Mesenchymal stem cell (in vitro differentiated cells and primary cell): ENCODE measurements around the gene DTD1.

Experiments used
- DNase-seq: peaks from one replicate; pipeline ENCODE4 v3.0.0-alpha.2; 2013
- H2AFZ ChIP-seq: one replicate; pipeline ENCODE4 v1.6.1; 2013; ENCODE audit warnings: low read depth, mild to moderate bottlenecking, control low read depth, inconsistent platforms, low read length, moderate library complexity
- H2AK5ac ChIP-seq: 2 replicates; pipeline ENCODE4 v1.6.1; 2013; ENCODE audit warnings: low read length, moderate library complexity, mild to moderate bottlenecking, inconsistent platforms; ENCODE audit not compliant: severe bottlenecking
- H2BK120ac ChIP-seq: one replicate; pipeline ENCODE4 v1.6.1; 2013; ENCODE audit warnings: low read depth, mild to moderate bottlenecking, inconsistent platforms, low read length, moderate library complexity
- H2BK12ac ChIP-seq, 2 experiments: one replicate each; pipeline ENCODE4 v1.6.1; 2013; ENCODE audit warnings: inconsistent platforms in 2 of 2, low read length in 2 of 2, mild to moderate bottlenecking in 2 of 2, moderate library complexity in 2 of 2, control low read depth in 1 of 2
- H2BK15ac ChIP-seq: one replicate; pipeline ENCODE4 v1.6.1; 2013; ENCODE audit warnings: mild to moderate bottlenecking, low read depth, inconsistent platforms; ENCODE audit not compliant: poor library complexity, severe bottlenecking
- H2BK5ac ChIP-seq: 2 replicates; pipeline ENCODE4 v1.6.1; 2013; ENCODE audit warnings: low read depth, mild to moderate bottlenecking, low read length, control low read depth, inconsistent platforms; ENCODE audit not compliant: poor library complexity, severe bottlenecking
- H3K14ac ChIP-seq, 2 experiments: one replicate each; pipeline ENCODE4 v1.6.1; 2013; ENCODE audit warnings: inconsistent platforms in 2 of 2, low read length in 2 of 2, control low read depth in 1 of 2, mild to moderate bottlenecking in 1 of 2, moderate library complexity in 1 of 2
- H3K18ac ChIP-seq, 2 experiments: one replicate each; pipeline ENCODE4 v1.6.1; 2013; ENCODE audit warnings: inconsistent platforms in 2 of 2, low read length in 2 of 2, control low read depth in 1 of 2, low read depth in 1 of 2, mild to moderate bottlenecking in 1 of 2
- H3K23ac ChIP-seq, 2 experiments: one replicate each; pipeline ENCODE4 v1.6.1; 2013; ENCODE audit warnings: inconsistent platforms in 2 of 2, low read length in 2 of 2, mild to moderate bottlenecking in 2 of 2, moderate library complexity in 2 of 2, control low read depth in 1 of 2
- H3K27ac ChIP-seq: 2 replicates; pipeline ENCODE4 v1.5.1; 2013; ENCODE audit warnings: mild to moderate bottlenecking, moderate library complexity, low read length, control low read depth, inconsistent platforms; ENCODE audit not compliant: poor library complexity, severe bottlenecking
- H3K27me3 ChIP-seq, 2 experiments: 2 replicates each; pipeline versions ENCODE4 v1.6.1 to v1.7.0; 2013; ENCODE audit warnings: low read length in 2 of 2, mild to moderate bottlenecking in 2 of 2, moderate library complexity in 2 of 2, control low read depth in 1 of 2, inconsistent platforms in 1 of 2; ENCODE audit not compliant: control insufficient read depth in 1 of 2, insufficient read depth in 1 of 2
- H3K36me3 ChIP-seq, 2 experiments: 2 replicates each; pipeline versions ENCODE4 v1.6.1 to v1.7.0; 2013; ENCODE audit warnings: low read length in 2 of 2, control low read depth in 1 of 2, inconsistent platforms in 1 of 2, low read depth in 1 of 2, mild to moderate bottlenecking in 1 of 2; ENCODE audit not compliant: insufficient read depth in 2 of 2, control insufficient read depth in 1 of 2
- H3K4ac ChIP-seq, 2 experiments: one replicate each; pipeline ENCODE4 v1.6.1; 2013; ENCODE audit warnings: inconsistent platforms in 2 of 2, low read length in 2 of 2, mild to moderate bottlenecking in 2 of 2, moderate library complexity in 2 of 2, control low read depth in 1 of 2, low read depth in 1 of 2
- H3K4me1 ChIP-seq: 2 replicates; pipeline ENCODE4 v1.6.1; 2013; ENCODE audit warnings: low read depth, low read length, control low read depth; ENCODE audit not compliant: control insufficient read depth, insufficient read depth
- H3K4me2 ChIP-seq: 2 replicates; pipeline ENCODE4 v1.6.1; 2013; ENCODE audit warnings: low read length, mild to moderate bottlenecking, inconsistent platforms; ENCODE audit not compliant: poor library complexity, severe bottlenecking
- H3K4me3 ChIP-seq, 2 experiments: 2 replicates each; pipeline versions ENCODE4 v1.5.1 to v1.7.0; 2013; ENCODE audit warnings: low read length in 2 of 2, mild to moderate bottlenecking in 2 of 2, control low read depth in 1 of 2, low read depth in 1 of 2; ENCODE audit not compliant: insufficient read depth in 1 of 2
- H3K79me1 ChIP-seq: replicated peaks from 2 replicates; pipeline ENCODE4 v1.6.1; 2013; ENCODE audit warnings: mild to moderate bottlenecking, control low read depth, low read length, inconsistent platforms; ENCODE audit not compliant: poor library complexity, severe bottlenecking
- H3K9ac ChIP-seq: 2 replicates; pipeline ENCODE4 v1.7.0; 2013; ENCODE audit warnings: mild to moderate bottlenecking, low read length, moderate library complexity
- H3K9me3 ChIP-seq: 2 replicates; pipeline ENCODE4 v1.7.0; 2013; ENCODE audit warnings: mild to moderate bottlenecking, low read length; ENCODE audit not compliant: control insufficient read depth
- H4K8ac ChIP-seq: one replicate; pipeline ENCODE4 v1.6.1; 2013; ENCODE audit warnings: inconsistent platforms, mild to moderate bottlenecking, low read length, moderate library complexity
- H4K91ac ChIP-seq: one replicate; pipeline ENCODE4 v1.6.1; 2013; ENCODE audit warnings: mild to moderate bottlenecking, low read length, inconsistent platforms
- WGBS: methylation state at CpG from one replicate; pipeline ENCODE4 v1.1.7; 2013; ENCODE audit warnings: mixed read lengths; 5-methylcytosine and 5-hydroxymethylcytosine counted together

DTD1 gene

DNA sequence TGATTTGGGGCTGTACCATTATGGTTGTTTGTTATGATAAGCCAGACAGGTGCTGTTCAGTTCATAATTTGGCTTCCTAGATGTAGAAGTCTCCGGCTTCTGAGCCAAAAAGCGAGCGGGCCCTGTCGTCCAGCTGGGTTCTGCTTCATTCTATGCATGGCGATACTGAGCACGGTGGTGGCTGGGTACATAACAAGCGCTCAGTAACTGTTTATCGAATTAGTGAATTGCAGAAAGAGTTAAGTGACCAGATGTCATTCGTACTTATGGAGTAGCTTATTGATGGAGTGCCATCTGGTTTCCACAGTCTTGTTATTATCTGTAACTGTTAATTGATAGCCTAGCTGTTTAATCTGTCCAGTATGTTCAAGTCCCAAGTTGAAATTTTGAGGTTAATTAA is 85.0 kb downstream of the DTD1 start:
- no peak overlapping the region for H3K4me3 ChIP-seq
- H3K36me3 ChIP-seq = peaks cover 0 to 3% of the 10 kb centered on the region in 2 experiments
- no peak overlapping the region for H4K8ac ChIP-seq
- H3K9ac ChIP-seq = no peak overlapping the region
- H3K4me2 ChIP-seq = no peak overlapping the region
- H3K79me1 ChIP-seq = peaks cover 21% of the 10 kb centered on the region
- WGBS = 94% methylated on average over 9 of the region's 9 CpGs
- no peak overlapping the region for H3K14ac ChIP-seq
- H2BK120ac ChIP-seq = no peak overlapping the region
- no peak overlapping the region for H2AFZ ChIP-seq
- H3K4me1 ChIP-seq = peaks cover 5% of the 10 kb centered on the region
- H3K4ac ChIP-seq = no peak overlapping the region
- DNase-seq = no peak
- H3K23ac ChIP-seq = no peak overlapping the region
- H2BK5ac ChIP-seq = no peak overlapping the region
- no peaks in the 10 kb centered on the region for H3K27me3 ChIP-seq
- H2BK12ac ChIP-seq = no peak overlapping the region
- H3K9me3 ChIP-seq = no peaks in the 10 kb centered on the region
- no peak overlapping the region for H2AK5ac ChIP-seq
- no peak overlapping the region for H3K27ac ChIP-seq
- H2BK15ac ChIP-seq = no peak overlapping the region
- H4K91ac ChIP-seq = no peak overlapping the region
- no peak overlapping the region for H3K18ac ChIP-seq

DNA sequence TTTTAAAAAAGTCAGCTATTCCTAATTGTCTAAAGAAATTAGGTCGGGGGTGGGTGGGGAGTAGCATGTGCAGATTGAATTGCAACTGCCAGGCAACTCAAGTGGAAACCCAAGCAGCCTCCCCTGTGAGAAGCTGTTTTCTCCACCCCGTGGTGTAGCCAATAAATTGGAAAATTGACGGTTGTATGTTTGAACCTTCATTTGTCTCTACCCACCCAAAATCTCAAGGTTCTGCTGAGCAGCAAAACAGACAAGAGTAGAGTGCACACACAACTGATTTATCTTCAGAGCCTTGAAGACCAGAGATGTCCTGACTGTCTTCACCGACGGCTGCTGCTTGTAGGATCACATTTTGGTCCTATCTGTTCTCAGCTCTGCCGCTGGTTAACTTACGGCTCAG is 88.5 kb downstream of the DTD1 start:
- Histone ChIP-seq H2BK15ac (no peak overlapping the region), H3K9me3 (no peaks in the 10 kb centered on the region), H3K23ac (no peak overlapping the region), H3K36me3 (peaks cover 0 to 3% of the 10 kb centered on the region in 2 experiments), H2BK12ac (no peak overlapping the region), H2AK5ac (no peak overlapping the region), H3K4me2 (no peak overlapping the region), H2BK5ac (no peak overlapping the region), H4K91ac (no peak overlapping the region), H3K9ac (no peak overlapping the region), H3K4ac (no peak overlapping the region), H3K79me1 (peaks cover 24% of the 10 kb centered on the region), H4K8ac (no peak overlapping the region), H3K27ac (no peak overlapping the region), H3K4me1 (no peaks in the 10 kb centered on the region), H3K27me3 (no peaks in the 10 kb centered on the region), H2AFZ (no peak overlapping the region), H3K18ac (no peak overlapping the region), H3K14ac (no peak overlapping the region), H3K4me3 (no peak overlapping the region), H2BK120ac (no peak overlapping the region)
- no peak for DNase-seq
- WGBS = 93% methylated on average over 7 of the region's 7 CpGs

DNA sequence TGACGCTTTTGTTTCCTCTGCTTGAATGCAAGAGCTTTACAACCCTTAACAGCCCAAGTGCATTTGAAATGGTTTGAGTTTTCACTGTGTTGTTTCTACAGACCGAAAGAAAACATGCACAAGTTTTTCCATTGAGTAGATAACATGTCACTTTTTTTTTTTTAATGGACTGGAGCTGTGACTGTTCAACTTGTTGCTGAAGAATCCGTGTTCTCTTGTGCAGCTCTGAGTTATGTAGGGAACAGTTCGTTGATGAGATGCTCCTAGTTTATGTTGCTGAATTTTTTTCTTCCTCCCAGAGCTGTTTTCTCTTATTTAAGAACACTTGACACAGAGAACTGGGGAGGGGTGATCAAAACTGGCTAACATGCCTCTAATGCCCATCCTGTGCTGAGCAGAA is 89.3 kb downstream of the DTD1 start:
- H2BK120ac ChIP-seq = no peak overlapping the region
- no peak overlapping the region for H2AFZ ChIP-seq
- no peak overlapping the region for H2BK5ac ChIP-seq
- no peak overlapping the region for H3K4me3 ChIP-seq
- H3K4me2 ChIP-seq = no peak overlapping the region
- H3K23ac ChIP-seq = no peak overlapping the region
- peaks cover 0 to 3% of the 10 kb centered on the region in 2 experiments for H3K36me3 ChIP-seq
- H4K8ac ChIP-seq = no peak overlapping the region
- H2AK5ac ChIP-seq = no peak overlapping the region
- no peaks in the 10 kb centered on the region for H3K27me3 ChIP-seq
- no peak overlapping the region for H2BK12ac ChIP-seq
- no peak overlapping the region for H3K14ac ChIP-seq
- no peak overlapping the region for H3K9ac ChIP-seq
- no peaks in the 10 kb centered on the region for H3K9me3 ChIP-seq
- 88% methylated on average over 1 of the region's 4 CpGs for WGBS
- peaks cover 24% of the 10 kb centered on the region for H3K79me1 ChIP-seq
- no peak for DNase-seq
- H3K4me1 ChIP-seq = no peaks in the 10 kb centered on the region
- no peak overlapping the region for H2BK15ac ChIP-seq
- no peak overlapping the region for H3K18ac ChIP-seq
- no peak overlapping the region for H4K91ac ChIP-seq
- no peak overlapping the region for H3K4ac ChIP-seq
- H3K27ac ChIP-seq = no peak overlapping the region

DNA sequence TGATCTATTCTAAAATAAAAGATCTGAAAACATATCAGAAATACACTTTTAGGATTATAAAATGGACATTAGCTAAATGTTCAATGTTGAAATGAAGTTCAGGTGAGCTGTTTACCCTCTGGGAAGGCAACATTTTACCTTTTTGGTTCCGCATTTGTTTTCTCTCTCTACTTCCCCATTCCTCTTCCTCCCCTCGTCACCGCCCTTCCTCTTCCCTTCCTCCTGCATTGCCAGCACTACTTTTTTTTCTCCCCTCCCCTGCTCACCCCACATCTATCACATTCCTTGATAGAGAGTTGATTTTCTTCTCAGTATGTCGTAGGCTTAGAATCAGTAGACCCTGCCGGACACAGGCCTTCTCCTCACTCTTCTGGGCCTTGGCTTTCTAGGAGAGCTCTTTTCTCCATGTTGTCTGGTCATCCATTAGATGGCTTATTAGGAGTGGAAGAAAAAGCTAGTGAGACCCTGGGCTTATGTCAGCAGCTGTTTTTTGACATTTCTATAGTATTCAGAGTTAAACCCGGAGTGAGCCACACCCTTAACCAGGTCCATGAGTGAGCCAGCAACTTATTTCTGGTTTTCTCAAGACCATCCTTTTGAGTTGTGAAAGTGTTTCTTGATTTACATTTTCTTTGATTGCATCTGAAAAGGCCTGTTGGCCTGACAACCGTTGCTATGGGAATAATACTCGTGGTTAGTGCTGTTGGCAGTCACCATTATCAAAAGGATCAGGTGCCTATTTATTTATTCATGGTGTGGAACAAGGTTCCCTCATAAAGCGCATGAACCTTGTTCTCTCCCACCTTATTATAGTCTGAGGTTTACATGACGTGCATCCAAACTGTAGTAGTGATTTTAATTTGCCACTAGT is 90.9 kb downstream of the DTD1 start:
- Histone ChIP-seq H3K9ac (no peak overlapping the region), H4K91ac (no peak overlapping the region), H2AK5ac (no peak overlapping the region), H3K4me3 (no peak overlapping the region), H4K8ac (no peak overlapping the region), H3K27ac (no peak overlapping the region), H2BK12ac (no peak overlapping the region), H3K23ac (no peak overlapping the region), H2BK120ac (no peak overlapping the region), H3K79me1 (peaks cover 29% of the 10 kb centered on the region), H3K4me1 (no peaks in the 10 kb centered on the region), H2BK5ac (no peak overlapping the region), H3K27me3 (no peaks in the 10 kb centered on the region), H3K4me2 (no peak overlapping the region), H3K9me3 (no peaks in the 10 kb centered on the region), H3K36me3 (peaks cover 0 to 3% of the 10 kb centered on the region in 2 experiments), H3K14ac (no peak overlapping the region), H3K4ac (no peak overlapping the region), H2BK15ac (peak overlapping the region; percentile 38), H3K18ac (no peak overlapping the region), H2AFZ (no peak overlapping the region)
- DNase-seq = peak; percentile 24
- 84% methylated on average over 10 of the region's 10 CpGs for WGBS
